ENCODE results near the gene ACER2. TPM values are rescaled to one million over a fixed set of nuclear protein-coding genes. Genes with fewer than 3 reads are reported as not detected.
A peak's percentile ranks its signal among the peaks of the same experiment; 100 is the strongest.
"Not testable (repeated sequence)": the region's sequence is repeated elsewhere in the genome, so short reads cannot be mapped to it uniquely, and the experiment has no call there.

Gene ACER2
- total and polyA plus RNA-seq, 5 experiments from 2014 or later: 0.51 to 5.5 (median 1.2) TPM

- Mint-ChIP-seq H3K27ac (peak overlapping the region in 1 of 10 donors; percentile 99), H3K36me3 (peaks cover 0 to 31% (median 18%) of the 10 kb centered on the region in 3 donors), H3K4me1 (peaks cover 17 to 46% (median 41%) of the 10 kb centered on the region in 4 donors), H3K27me3 (no peaks in the 10 kb centered on the region), H3K9me3 (peaks cover 0 to 9% (median 0%) of the 10 kb centered on the region in 9 donors), H3K4me3 (no peak overlapping the region)
- DNase-seq: no peak
- ATAC-seq: no peak
- POLR2A ChIA-PET: interaction anchor here (0.9 kb wide), 1 partner anchor 27 kb away, joined by 3 read pairs; the partner anchor contains the start of gene ACER2
Observed at GRCh38 chr9:19381656-19382055, 27.2 kb upstream of the ACER2 start.

GRCh38 chr9:19385212-19385611 lies 23.6 kb upstream of the ACER2 start:
- H3K4me3 Mint-ChIP-seq, H3K9me3 Mint-ChIP-seq, H3K36me3 Mint-ChIP-seq, POLR2A ChIA-PET, H3K27ac Mint-ChIP-seq, ATAC-seq, DNase-seq: not testable (repeated sequence)
- H3K4me1 Mint-ChIP-seq: peaks cover 7 to 12% (median 11%) of the 10 kb centered on the region in 4 donors
- peaks cover 0 to 14% (median 4%) of the 10 kb centered on the region in 5 donors for H3K27me3 Mint-ChIP-seq

- POLR2A ChIA-PET: no interaction called here
- ATAC-seq (no peak), DNase-seq (no peak)
- Mint-ChIP-seq H3K4me1 (peaks cover 2 to 5% (median 5%) of the 10 kb centered on the region in 4 donors), H3K27me3 (peaks cover 0 to 15% (median 4%) of the 10 kb centered on the region in 5 donors), H3K4me3 (no peak overlapping the region), H3K27ac (peak overlapping the region in 1 of 10 donors; percentile 4), H3K9me3 (peaks cover 0 to 6% (median 0%) of the 10 kb centered on the region in 9 donors), H3K36me3 (no peaks in the 10 kb centered on the region)
Observed at GRCh38 chr9:19385786-19386501, 22.9 kb upstream of the ACER2 start.

GRCh38 chr9:19386502-19387044 lies 22.2 kb upstream of the ACER2 start:
- H3K4me3 Mint-ChIP-seq: no peak overlapping the region
- H3K36me3 Mint-ChIP-seq: no peaks in the 10 kb centered on the region
- H3K27me3 Mint-ChIP-seq: peaks cover 0 to 15% (median 4%) of the 10 kb centered on the region in 5 donors
- ATAC-seq (no peak), DNase-seq (no peak)
- POLR2A ChIA-PET: no interaction called here
- H3K27ac Mint-ChIP-seq: peak overlapping the region in 1 of 10 donors; percentile 4
- H3K9me3 Mint-ChIP-seq: peaks cover 0 to 2% (median 0%) of the 10 kb centered on the region in 9 donors
- H3K4me1 Mint-ChIP-seq: no peaks in the 10 kb centered on the region

- no peak for ATAC-seq
- no peak overlapping the region for H3K4me3 Mint-ChIP-seq
- H3K27ac Mint-ChIP-seq: no peak overlapping the region
- H3K27me3 Mint-ChIP-seq: peaks cover 0 to 15% (median 4%) of the 10 kb centered on the region in 5 donors
- POLR2A ChIA-PET: no interaction called here
- peaks cover 0 to 2% (median 0%) of the 10 kb centered on the region in 9 donors for H3K9me3 Mint-ChIP-seq
- no peak for DNase-seq
- no peaks in the 10 kb centered on the region for H3K36me3 Mint-ChIP-seq
- H3K4me1 Mint-ChIP-seq: no peaks in the 10 kb centered on the region
Observed at GRCh38 chr9:19387317-19387716, 21.5 kb upstream of the ACER2 start.

- H3K27ac Mint-ChIP-seq, ATAC-seq, H3K9me3 Mint-ChIP-seq, POLR2A ChIA-PET, H3K4me1 Mint-ChIP-seq, DNase-seq, H3K4me3 Mint-ChIP-seq, H3K36me3 Mint-ChIP-seq: not testable (repeated sequence)
- peaks cover 0 to 15% (median 4%) of the 10 kb centered on the region in 5 donors for H3K27me3 Mint-ChIP-seq
Observed at GRCh38 chr9:19389539-19389938, 19.3 kb upstream of the ACER2 start.

- Mint-ChIP-seq H3K4me3 (no peak overlapping the region), H3K27ac (no peak overlapping the region), H3K9me3 (peaks cover 0 to 4% (median 0%) of the 10 kb centered on the region in 9 donors), H3K27me3 (peaks cover 0 to 2% (median 0%) of the 10 kb centered on the region in 5 donors), H3K4me1 (no peaks in the 10 kb centered on the region), H3K36me3 (no peaks in the 10 kb centered on the region)
- no peak for DNase-seq
- ATAC-seq: no peak
- POLR2A ChIA-PET: no interaction called here
Observed at GRCh38 chr9:19397845-19398244, 11.0 kb upstream of the ACER2 start.

GRCh38 chr9:19403231-19403630 lies 5.6 kb upstream of the ACER2 start:
- H3K4me3 Mint-ChIP-seq, H3K36me3 Mint-ChIP-seq, POLR2A ChIA-PET, DNase-seq, ATAC-seq, H3K4me1 Mint-ChIP-seq, H3K27me3 Mint-ChIP-seq, H3K27ac Mint-ChIP-seq: not testable (repeated sequence)
- H3K9me3 Mint-ChIP-seq: peaks cover 0 to 11% (median 0%) of the 10 kb centered on the region in 9 donors

GRCh38 chr9:19404283-19405075 lies 4.3 kb upstream of the ACER2 start:
- ATAC-seq (no peak), DNase-seq (no peak)
- Mint-ChIP-seq H3K27ac (peak overlapping the region in 2 of 10 donors; percentile 48 to 64), H3K4me1 (peaks cover 2 to 8% (median 8%) of the 10 kb centered on the region in 4 donors), H3K36me3 (no peaks in the 10 kb centered on the region), H3K9me3 (peaks cover 0 to 11% (median 0%) of the 10 kb centered on the region in 9 donors), H3K4me3 (no peak overlapping the region), H3K27me3 (no peaks in the 10 kb centered on the region)
- POLR2A ChIA-PET: no interaction called here

- peaks cover 0 to 11% (median 0%) of the 10 kb centered on the region in 9 donors for H3K9me3 Mint-ChIP-seq
- POLR2A ChIA-PET: interaction anchor here (1.5 kb wide), 1 partner anchor 26 kb away, joined by 6 read pairs; the partner anchor contains the start of gene RPS6
- no peaks in the 10 kb centered on the region for H3K36me3 Mint-ChIP-seq
- DNase-seq (no peak), ATAC-seq (no peak)
- peaks cover 6 to 19% (median 15%) of the 10 kb centered on the region in 4 donors for H3K4me1 Mint-ChIP-seq
- H3K27me3 Mint-ChIP-seq: no peaks in the 10 kb centered on the region
- H3K4me3 Mint-ChIP-seq: no peak overlapping the region
- H3K27ac Mint-ChIP-seq: peak overlapping the region in 3 of 10 donors; percentile 12 to 75 (median 37)
Observed at GRCh38 chr9:19405771-19406170, 3.0 kb upstream of the ACER2 start.

- peak in 1 of 2 donors; percentile 10 for ATAC-seq
- Mint-ChIP-seq H3K36me3 (peaks cover 0 to 13% (median 0%) of the 10 kb centered on the region in 3 donors), H3K9me3 (peaks cover 0 to 7% (median 0%) of the 10 kb centered on the region in 9 donors), H3K27ac (peak overlapping the region in 8 of 10 donors; percentile 14 to 91 (median 64)), H3K27me3 (no peaks in the 10 kb centered on the region), H3K4me1 (peaks cover 9 to 23% (median 16%) of the 10 kb centered on the region in 4 donors), H3K4me3 (peak overlapping the region; percentile 90 to 96 (median 94))
- no peak for DNase-seq
- POLR2A ChIA-PET: interaction anchor here (1.4 to 5.2 kb wide), 3 partner anchors 27 to 357 kb away, joined by 3 to 32 read pairs (median 4); partner anchors contain the start of gene RPS6
Observed at GRCh38 chr9:19408316-19408692, 505 bp upstream of the ACER2 start.

GRCh38 chr9:19409401-19410194 lies 789 bp downstream of the ACER2 start:
- POLR2A ChIA-PET: interaction anchor here (0.9 to 5.2 kb wide), 4 partner anchors 30 to 361 kb away, joined by 3 to 32 read pairs (median 4); partner anchors contain the start of genes RPS6 and RRAGA
- no peaks in the 10 kb centered on the region for H3K9me3 Mint-ChIP-seq
- peak in 2 of 10 donors; percentile 3 to 11 for DNase-seq
- H3K36me3 Mint-ChIP-seq: peaks cover 0 to 13% (median 0%) of the 10 kb centered on the region in 3 donors
- no peak for ATAC-seq
- H3K4me1 Mint-ChIP-seq: peaks cover 9 to 23% (median 16%) of the 10 kb centered on the region in 4 donors
- H3K27ac Mint-ChIP-seq: peak overlapping the region in 9 of 10 donors; percentile 71 to 91 (median 84)
- H3K27me3 Mint-ChIP-seq: no peaks in the 10 kb centered on the region
- H3K4me3 Mint-ChIP-seq: peak overlapping the region; percentile 90 to 96 (median 94)
